HepG2 (cell line): ENCODE data around the gene URB1. TPM values are rescaled to one million over a fixed set of nuclear protein-coding genes. Genes with fewer than 3 reads are reported as not detected.

Experiments used
- ATAC-seq: fragments of 200-7000 bp; cut with Tn5 transposase; 3 replicates; pipeline ENCODE4 v1.9.1; 2020; ENCODE audit warnings: mild to moderate bottlenecking, moderate library complexity
- BruUV-seq: library from RNA; stranded (reverse); fragments of 400-500 nt; replicated peaks from 2 replicates; lab custom pipeline; 2021; lab: Mats Ljungman, UMichigan
- CTCF ChIA-PET: fragments of 300-600 bp; formaldehyde crosslinking; extraction: SDS; loops from one replicate; lab custom pipeline; 2021; ENCODE audit warnings: low total read pairs, inconsistent platforms, low intra/inter-chr PET ratio; lab: Yijun Ruan, JAX
- POLR2A ChIA-PET: fragments of 350-600 bp; sonication (Branson Sonifier 250); formaldehyde crosslinking; loops from one replicate; lab custom pipeline; 2020; ENCODE audit warnings: antibody characterized with exemption, inconsistent platforms; lab: Yijun Ruan, JAX
- DNase-seq: peaks from one replicate; pipeline ENCODE4 v3.0.0-alpha.2; 2015; ENCODE audit warnings: low spot score
- FAIRE-seq: peaks from 3 replicates; lab custom pipeline; 2011; peaks lifted over from hg19 to GRCh38; lab: Jason Lieb, UNC
- H2AFZ ChIP-seq: one replicate; pipeline ENCODE4 v1.6.1; 2011; ENCODE audit warnings: low read length, inconsistent platforms
- H3K27ac ChIP-seq: fragments of 300-600 bp; 3 replicates; pipeline ENCODE4 v1.8.0; 2011; ENCODE audit warnings: mixed run types, mild to moderate bottlenecking, mixed read lengths, low read length, inconsistent platforms; ENCODE audit not compliant: insufficient read depth; ENCODE audit errors: extremely low read length
- H3K27me3 ChIP-seq, 2 experiments: fragments of 200-600 bp in 1 of 2; 2 replicates in 1 of 2; 3 replicates in 1 of 2; pipeline versions ENCODE4 v1.6.0 to v1.8.0; 2011; ENCODE audit warnings: low read length in 2 of 2, mild to moderate bottlenecking in 2 of 2, moderate library complexity in 2 of 2, inconsistent platforms in 1 of 2; ENCODE audit not compliant: insufficient read depth in 2 of 2, control insufficient read depth in 1 of 2
- H3K36me3 ChIP-seq, 2 experiments: fragments of 200-600 bp in 1 of 2; replicated peaks in 1 of 2; 2 replicates in 1 of 2; 3 replicates in 1 of 2; pipeline versions ENCODE4 v1.5.1 to v1.8.0; 2011; ENCODE audit warnings: low read length in 2 of 2, inconsistent platforms in 1 of 2; ENCODE audit not compliant: insufficient read depth in 2 of 2, control insufficient read depth in 1 of 2
- H3K4me1 ChIP-seq: 2 replicates; pipeline ENCODE4 v1.5.1; 2012; ENCODE audit warnings: low read length, inconsistent platforms; ENCODE audit not compliant: insufficient read depth
- H3K4me2 ChIP-seq: 2 replicates; pipeline ENCODE4 v1.6.0; 2011; ENCODE audit warnings: low read depth, low read length, inconsistent platforms
- H3K4me3 ChIP-seq, 3 experiments: fragments of 200-600 bp in 1 of 3; sonication (generic), shearing (Covaris generic) in 1 of 3; replicated peaks in 1 of 3; 2 replicates each; pipeline ENCODE4 v1.5.1; 2011 to 2016; ENCODE audit warnings: low read length in 3 of 3, inconsistent platforms in 2 of 3, low read depth in 2 of 3, mild to moderate bottlenecking in 2 of 3, control low read depth in 1 of 3, mixed read lengths in 1 of 3; ENCODE audit not compliant: insufficient read depth in 1 of 3
- H3K79me2 ChIP-seq: one replicate; pipeline ENCODE4 v1.6.1; 2011; ENCODE audit warnings: low read length, inconsistent platforms; ENCODE audit not compliant: insufficient read depth
- H3K9ac ChIP-seq: 2 replicates; pipeline ENCODE4 v1.6.0; 2011; ENCODE audit warnings: mild to moderate bottlenecking, low read depth, low read length, inconsistent platforms; ENCODE audit not compliant: insufficient read depth
- H3K9me3 ChIP-seq: 2 replicates; pipeline ENCODE4 v1.5.1; 2012; ENCODE audit warnings: mild to moderate bottlenecking, low read length
- H4K20me1 ChIP-seq: 2 replicates; pipeline ENCODE4 v1.6.0; 2011; ENCODE audit warnings: inconsistent platforms, mild to moderate bottlenecking, low read length, moderate library complexity; ENCODE audit not compliant: insufficient read depth
- ADNP ChIP-seq: sonication (generic); formaldehyde crosslinking; IDR thresholded peaks from 2 replicates; pipeline ENCODE4 v1.4.0; 2020; ENCODE audit warnings: missing genetic modification reagents
- ATF7-NPFF ChIP-seq: sonication (generic); formaldehyde crosslinking; IDR thresholded peaks from 2 replicates; pipeline ENCODE4 v1.8.1; 2023; ENCODE audit warnings: mild to moderate bottlenecking, low read depth, missing genetic modification reagents, moderate library complexity
- PHF21A ChIP-seq: sonication (generic); formaldehyde crosslinking; IDR thresholded peaks from 2 replicates; pipeline ENCODE4 v1.5.0; 2020; ENCODE audit warnings: mild to moderate bottlenecking, missing genetic modification reagents
- RXRA ChIP-seq: sonication (generic); formaldehyde crosslinking; IDR thresholded peaks from 2 replicates; pipeline ENCODE4 v1.5.1; 2020; ENCODE audit warnings: missing genetic modification reagents
- SMC3 ChIP-seq: IDR thresholded peaks from 2 replicates; pipeline ENCODE4 v1.6.1; 2011; ENCODE audit warnings: low read length, improper control_type of control experiment
- STAG1 ChIP-seq: sonication (generic); formaldehyde crosslinking; IDR thresholded peaks from 2 replicates; pipeline ENCODE4 v1.4.0; 2020; ENCODE audit warnings: missing genetic modification reagents
- TARDBP ChIP-seq: sonication (generic); formaldehyde crosslinking; IDR thresholded peaks from 2 replicates; pipeline ENCODE4 v1.8.0; 2022; ENCODE audit warnings: mild to moderate bottlenecking, missing genetic modification reagents
- ZNF367 ChIP-seq: sonication (generic); formaldehyde crosslinking; IDR thresholded peaks from 2 replicates; pipeline ENCODE4 v1.4.0; 2020; ENCODE audit warnings: missing genetic modification reagents, borderline replicate concordance
- WGBS: methylation state at CpG from one replicate; pipeline ENCODE4 v1.1.6; 2017; ENCODE audit warnings: low lambda C conversion rate; 5-methylcytosine and 5-hydroxymethylcytosine counted together
- in situ Hi-C: cut with HindIII; loops from 2 replicates; pipeline ENCODE4 v1.10.0; 2017; ENCODE audit warnings: low pct_unique_long_range_greater_than_20kb; ENCODE audit not compliant: extremely low pct_ligation_motif_present
- intact Hi-C: fragments of 100-400 bp; cut with micrococcal nuclease; formaldehyde crosslinking; loops from one replicate; pipeline ENCODE4 v1.10.0; 2022; ENCODE audit not compliant: unreplicated experiment
- polyA plus RNA-seq, 8 experiments: library from polyadenylated mRNA; depleted of rRNA in 3 of 8; stranded (reverse) in 7 of 8; unstranded in 1 of 8; fragments of >200 nt; fragmentation: Illumina TruSeq in 4 of 8; extraction: Trizol in 4 of 8; gene quantifications; 2 replicates each; pipeline versions ENCODE4 v1.2.1 to v1.2.3, GENCODE V29; 2011 to 2016; ENCODE audit warnings: low read depth in 4 of 8, missing spikeins in 1 of 8, mixed read lengths in 1 of 8; ENCODE audit not compliant: insufficient read depth in 1 of 8
- total RNA-seq, 5 experiments: library from RNA; depleted of rRNA; stranded (reverse); fragments of >200 nt; fragmentation: Illumina TruSeq; extraction: Trizol; gene quantifications; 2 replicates each; pipeline ENCODE4 v1.2.3, GENCODE V29; 2016; ENCODE audit warnings: low read depth in 1 of 5
- TF ChIP-seq, protein P1 (sequence below): sonication (generic); formaldehyde crosslinking; IDR thresholded peaks from 2 replicates; pipeline ENCODE4 v1.4.0; 2020; ENCODE audit warnings: missing genetic modification reagents
- TF ChIP-seq, protein P2 (sequence below): sonication (generic); formaldehyde crosslinking; IDR thresholded peaks from 2 replicates; pipeline ENCODE4 v1.8.1; 2023; ENCODE audit warnings: mild to moderate bottlenecking, missing genetic modification reagents, borderline replicate concordance
- TF ChIP-seq, protein P3 (sequence below): sonication (generic); formaldehyde crosslinking; IDR thresholded peaks from 2 replicates; pipeline ENCODE4 v1.5.0; 2020; ENCODE audit warnings: mild to moderate bottlenecking, missing genetic modification reagents, moderate library complexity

URB1 gene
- total and polyA plus RNA-seq, 2 of the 13 experiments (the other 11 are each of a cell fraction or from before 2014, with no cell fraction given) = 4.5 to 16.7 TPM

DNA sequence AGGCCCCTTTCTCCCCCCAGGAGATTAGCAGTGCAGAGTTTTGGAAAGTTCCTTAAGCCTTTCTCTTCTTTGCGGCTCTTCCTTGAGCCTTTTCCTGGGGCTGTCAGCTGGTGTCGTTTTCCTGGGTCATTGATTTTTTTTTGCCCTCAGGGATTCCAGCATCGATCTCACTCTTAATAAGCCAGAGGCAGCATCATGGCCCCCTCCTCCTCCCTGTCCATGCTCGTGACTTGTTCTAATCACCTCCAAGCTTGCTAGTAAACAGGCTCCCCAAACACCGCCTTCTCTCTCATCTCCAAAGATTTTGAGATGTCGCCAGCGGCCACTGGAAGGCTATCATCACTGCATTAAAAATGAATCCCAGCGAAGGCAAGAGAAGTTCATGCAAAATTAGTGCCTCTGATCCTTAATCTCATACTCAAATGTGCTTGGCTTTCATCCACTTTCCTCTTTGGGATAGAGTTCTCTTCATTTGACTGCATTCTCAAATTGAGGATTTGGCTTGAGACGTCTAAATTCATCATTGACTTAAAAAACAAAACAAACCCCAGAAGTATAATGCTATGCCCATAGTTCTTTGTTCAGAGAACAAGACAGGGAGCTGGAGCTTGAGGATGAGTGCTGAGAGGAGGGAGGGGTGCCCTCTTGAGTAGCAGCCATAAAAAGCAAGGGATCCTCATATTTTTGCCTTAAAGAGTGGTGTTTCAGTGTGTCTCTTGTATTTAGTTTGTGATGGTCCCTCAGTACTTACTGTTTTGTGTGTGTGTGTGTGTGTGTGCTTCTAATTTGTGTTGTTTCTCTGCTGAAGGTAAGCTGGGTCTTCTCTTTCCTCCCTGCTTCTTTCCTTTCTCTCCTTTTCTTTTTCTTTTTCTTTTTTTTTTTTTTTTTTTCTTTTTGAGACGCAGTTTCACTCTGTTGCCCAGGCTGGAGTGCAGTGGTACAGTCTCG, 22.9 kb upstream of the URB1 start:
- BruUV-seq = no TSS peak
- DNase-seq = no peak
- Histone ChIP-seq H3K9me3 (no peaks in the 10 kb centered on the region), H2AFZ (no peak overlapping the region), H4K20me1 (no peaks in the 10 kb centered on the region), H3K79me2 (no peaks in the 10 kb centered on the region), H3K9ac (no peak overlapping the region), H3K4me1 (peaks cover 19% of the 10 kb centered on the region), H3K4me3 (no peak overlapping the region), H3K27me3 (peaks cover 5 to 20% of the 10 kb centered on the region in 2 experiments), H3K27ac (no peak overlapping the region), H3K4me2 (no peak overlapping the region), H3K36me3 (no peaks in the 10 kb centered on the region)
- no peak for ATAC-seq
- in situ Hi-C loops (no loop called here), intact Hi-C loops (loop anchor here (2.0 to 10.0 kb wide), 2 partner anchors 153 to 911 kb away; no protein-coding TSS in a partner anchor)
- ChIA-PET CTCF (no interaction called here), POLR2A (no interaction called here)
- 73% methylated on average over 11 of the region's 11 CpGs for WGBS
- no peak for TF ChIP-seq TARDBP (CRISPR knock-in tag)
- FAIRE-seq = no peak

DNA sequence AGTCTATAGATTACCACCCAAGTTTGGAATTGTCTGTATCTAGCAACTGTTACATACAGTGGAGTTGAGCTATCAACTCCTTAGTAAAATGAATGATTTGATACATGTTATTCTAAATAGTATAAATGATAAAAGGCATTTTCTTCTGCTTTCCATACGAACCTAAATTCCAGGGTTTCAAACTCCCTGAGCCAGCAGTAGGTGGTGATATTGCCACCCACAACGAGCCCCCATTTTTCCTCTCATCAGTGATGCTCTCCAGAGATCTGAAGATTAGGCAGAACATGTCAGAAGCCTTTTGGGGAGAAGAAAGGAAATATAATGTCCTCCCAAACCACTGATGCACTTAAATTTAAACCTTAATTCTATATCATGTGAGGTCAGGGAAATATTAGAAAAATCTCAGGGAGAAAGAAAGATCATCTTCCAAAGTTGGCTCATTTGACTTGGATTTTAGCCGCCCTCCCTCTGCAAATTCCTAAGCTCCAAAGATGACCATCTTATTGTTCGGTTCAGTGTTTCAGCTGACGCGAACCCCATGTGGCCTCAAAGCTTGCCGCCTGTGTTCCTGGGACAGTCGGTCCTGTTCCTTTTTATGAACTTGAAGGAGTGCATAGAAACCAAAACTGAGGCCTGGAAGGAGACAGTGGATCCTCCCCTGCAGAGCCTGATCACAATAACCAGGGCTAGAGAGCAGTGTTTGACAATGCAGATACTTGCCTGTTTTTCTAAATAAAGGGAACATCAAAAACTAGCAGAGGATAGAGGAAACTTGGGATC, 22.0 kb upstream of the URB1 start:
- no peaks in the 10 kb centered on the region for H3K9me3 ChIP-seq
- ATAC-seq (no peak), FAIRE-seq (no peak), DNase-seq (no peak)
- peaks cover 5 to 27% of the 10 kb centered on the region in 2 experiments for H3K27me3 ChIP-seq
- H3K27ac ChIP-seq = no peak overlapping the region
- no TSS peak for BruUV-seq
- intact Hi-C loops (loop anchor here (2.0 to 10.0 kb wide), 2 partner anchors 154 to 910 kb away; no protein-coding TSS in a partner anchor), in situ Hi-C loops (loop anchor here (5.0 kb wide), 1 partner anchor 178 kb away; no protein-coding TSS in a partner anchor)
- H2AFZ ChIP-seq = no peak overlapping the region
- H3K79me2 ChIP-seq = no peaks in the 10 kb centered on the region
- H3K9ac ChIP-seq = no peak overlapping the region
- H3K4me2 ChIP-seq = no peak overlapping the region
- H3K36me3 ChIP-seq = no peaks in the 10 kb centered on the region
- POLR2A ChIA-PET = no interaction called here
- H3K4me1 ChIP-seq = peaks cover 19% of the 10 kb centered on the region
- CTCF ChIA-PET = interaction anchor here (1.6 kb wide), 1 partner anchor 186 kb away, joined by 5 read pairs; no protein-coding TSS in a partner anchor
- no peaks in the 10 kb centered on the region for H4K20me1 ChIP-seq
- H3K4me3 ChIP-seq = no peak overlapping the region
- WGBS = 73% methylated on average over 8 of the region's 8 CpGs
- TF ChIP-seq PHF21A (CRISPR knock-in tag) (no peak), SMC3 (peak; percentile 39), STAG1 (peak; percentile 68), RXRA (CRISPR knock-in tag) (no peak), ADNP (CRISPR knock-in tag) (no peak), ATF7-NPFF (no peak), ZNF367 (CRISPR knock-in tag) (no peak)
- TF ChIP-seq, protein P1, sequence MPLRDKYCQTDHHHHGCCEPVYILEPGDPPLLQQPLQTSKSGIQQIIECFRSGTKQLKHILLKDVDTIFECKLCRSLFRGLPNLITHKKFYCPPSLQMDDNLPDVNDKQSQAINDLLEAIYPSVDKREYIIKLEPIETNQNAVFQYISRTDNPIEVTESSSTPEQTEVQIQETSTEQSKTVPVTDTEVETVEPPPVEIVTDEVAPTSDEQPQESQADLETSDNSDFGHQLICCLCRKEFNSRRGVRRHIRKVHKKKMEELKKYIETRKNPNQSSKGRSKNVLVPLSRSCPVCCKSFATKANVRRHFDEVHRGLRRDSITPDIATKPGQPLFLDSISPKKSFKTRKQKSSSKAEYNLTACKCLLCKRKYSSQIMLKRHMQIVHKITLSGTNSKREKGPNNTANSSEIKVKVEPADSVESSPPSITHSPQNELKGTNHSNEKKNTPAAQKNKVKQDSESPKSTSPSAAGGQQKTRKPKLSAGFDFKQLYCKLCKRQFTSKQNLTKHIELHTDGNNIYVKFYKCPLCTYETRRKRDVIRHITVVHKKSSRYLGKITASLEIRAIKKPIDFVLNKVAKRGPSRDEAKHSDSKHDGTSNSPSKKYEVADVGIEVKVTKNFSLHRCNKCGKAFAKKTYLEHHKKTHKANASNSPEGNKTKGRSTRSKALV (CRISPR knock-in tag) = peak; percentile 68; the same call in 1 of the 2 replicates
- TF ChIP-seq, protein P2, sequence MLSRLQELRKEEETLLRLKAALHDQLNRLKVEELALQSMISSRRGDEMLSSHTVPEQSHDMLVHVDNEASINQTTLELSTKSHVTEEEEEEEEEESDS (CRISPR knock-in tag) = no peak
- TF ChIP-seq, protein P3, sequence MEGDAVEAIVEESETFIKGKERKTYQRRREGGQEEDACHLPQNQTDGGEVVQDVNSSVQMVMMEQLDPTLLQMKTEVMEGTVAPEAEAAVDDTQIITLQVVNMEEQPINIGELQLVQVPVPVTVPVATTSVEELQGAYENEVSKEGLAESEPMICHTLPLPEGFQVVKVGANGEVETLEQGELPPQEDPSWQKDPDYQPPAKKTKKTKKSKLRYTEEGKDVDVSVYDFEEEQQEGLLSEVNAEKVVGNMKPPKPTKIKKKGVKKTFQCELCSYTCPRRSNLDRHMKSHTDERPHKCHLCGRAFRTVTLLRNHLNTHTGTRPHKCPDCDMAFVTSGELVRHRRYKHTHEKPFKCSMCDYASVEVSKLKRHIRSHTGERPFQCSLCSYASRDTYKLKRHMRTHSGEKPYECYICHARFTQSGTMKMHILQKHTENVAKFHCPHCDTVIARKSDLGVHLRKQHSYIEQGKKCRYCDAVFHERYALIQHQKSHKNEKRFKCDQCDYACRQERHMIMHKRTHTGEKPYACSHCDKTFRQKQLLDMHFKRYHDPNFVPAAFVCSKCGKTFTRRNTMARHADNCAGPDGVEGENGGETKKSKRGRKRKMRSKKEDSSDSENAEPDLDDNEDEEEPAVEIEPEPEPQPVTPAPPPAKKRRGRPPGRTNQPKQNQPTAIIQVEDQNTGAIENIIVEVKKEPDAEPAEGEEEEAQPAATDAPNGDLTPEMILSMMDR (CRISPR knock-in tag) = peak; percentile 50
